ENCODE data around the gene PRR19. TPM values are rescaled to one million over a fixed set of nuclear protein-coding genes. Genes with fewer than 3 reads are reported as not detected.

Gene PRR19
- total RNA-seq, 4 donors from 2014 or later = 0.17 to 0.50 TPM; not detected in 2

DNA sequence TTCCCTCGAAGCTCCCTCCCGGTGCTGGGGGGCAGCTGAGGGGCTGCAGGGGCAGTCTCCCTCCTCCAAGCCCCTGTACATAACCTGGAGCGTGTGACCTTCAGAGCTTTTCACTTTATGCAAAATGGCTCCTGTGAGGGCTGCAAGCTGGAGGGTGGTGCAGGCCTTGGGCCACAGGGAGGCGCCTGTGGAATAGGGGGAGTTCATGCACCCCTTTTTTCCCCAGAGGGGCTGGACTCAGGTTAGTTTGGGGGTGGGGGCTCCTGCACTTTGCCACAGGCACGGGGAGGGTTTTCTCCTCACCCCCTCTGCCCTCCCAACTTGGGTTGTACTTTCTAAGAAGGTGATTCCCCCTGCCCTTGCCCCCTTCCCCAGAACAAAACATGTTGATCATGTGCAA is 6.6 kb upstream of the PRR19 start:
- H3K36me3 ChIP-seq = peaks cover 30 to 55% (median 53%) of the 10 kb centered on the region in 4 donors
- peaks cover 0 to 16% (median 9%) of the 10 kb centered on the region in 4 donors for H3K4me1 ChIP-seq
- peak overlapping the region in 1 of 4 donors; percentile 33 for H3K27ac ChIP-seq (replicated peaks in 1 of 4)
- WGBS = 66% methylated on average over 4 of the region's 5 CpGs
- H3K27me3 ChIP-seq = no peaks in the 10 kb centered on the region
- no peak for DNase-seq (ENCODE audit: extremely low spot score)
- intact Hi-C loops (cut with DNase I) = loop anchor here (5.0 kb wide), 1 partner anchor 48 kb away; no protein-coding TSS in a partner anchor
- no peak overlapping the region for H3K4me3 ChIP-seq
- TF ChIP-seq, protein P1, sequence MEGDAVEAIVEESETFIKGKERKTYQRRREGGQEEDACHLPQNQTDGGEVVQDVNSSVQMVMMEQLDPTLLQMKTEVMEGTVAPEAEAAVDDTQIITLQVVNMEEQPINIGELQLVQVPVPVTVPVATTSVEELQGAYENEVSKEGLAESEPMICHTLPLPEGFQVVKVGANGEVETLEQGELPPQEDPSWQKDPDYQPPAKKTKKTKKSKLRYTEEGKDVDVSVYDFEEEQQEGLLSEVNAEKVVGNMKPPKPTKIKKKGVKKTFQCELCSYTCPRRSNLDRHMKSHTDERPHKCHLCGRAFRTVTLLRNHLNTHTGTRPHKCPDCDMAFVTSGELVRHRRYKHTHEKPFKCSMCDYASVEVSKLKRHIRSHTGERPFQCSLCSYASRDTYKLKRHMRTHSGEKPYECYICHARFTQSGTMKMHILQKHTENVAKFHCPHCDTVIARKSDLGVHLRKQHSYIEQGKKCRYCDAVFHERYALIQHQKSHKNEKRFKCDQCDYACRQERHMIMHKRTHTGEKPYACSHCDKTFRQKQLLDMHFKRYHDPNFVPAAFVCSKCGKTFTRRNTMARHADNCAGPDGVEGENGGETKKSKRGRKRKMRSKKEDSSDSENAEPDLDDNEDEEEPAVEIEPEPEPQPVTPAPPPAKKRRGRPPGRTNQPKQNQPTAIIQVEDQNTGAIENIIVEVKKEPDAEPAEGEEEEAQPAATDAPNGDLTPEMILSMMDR (IDR thresholded peaks at IDR 0.05) = no peak
- TF ChIP-seq POLR2A (IDR thresholded peaks at IDR 0.05; ENCODE audit: low read depth) (no peak), POLR2AphosphoS5 (IDR thresholded peaks at IDR 0.05) (no peak), EP300 (IDR thresholded peaks at IDR 0.05) (no peak)
- no peaks in the 10 kb centered on the region for H3K9me3 ChIP-seq

DNA sequence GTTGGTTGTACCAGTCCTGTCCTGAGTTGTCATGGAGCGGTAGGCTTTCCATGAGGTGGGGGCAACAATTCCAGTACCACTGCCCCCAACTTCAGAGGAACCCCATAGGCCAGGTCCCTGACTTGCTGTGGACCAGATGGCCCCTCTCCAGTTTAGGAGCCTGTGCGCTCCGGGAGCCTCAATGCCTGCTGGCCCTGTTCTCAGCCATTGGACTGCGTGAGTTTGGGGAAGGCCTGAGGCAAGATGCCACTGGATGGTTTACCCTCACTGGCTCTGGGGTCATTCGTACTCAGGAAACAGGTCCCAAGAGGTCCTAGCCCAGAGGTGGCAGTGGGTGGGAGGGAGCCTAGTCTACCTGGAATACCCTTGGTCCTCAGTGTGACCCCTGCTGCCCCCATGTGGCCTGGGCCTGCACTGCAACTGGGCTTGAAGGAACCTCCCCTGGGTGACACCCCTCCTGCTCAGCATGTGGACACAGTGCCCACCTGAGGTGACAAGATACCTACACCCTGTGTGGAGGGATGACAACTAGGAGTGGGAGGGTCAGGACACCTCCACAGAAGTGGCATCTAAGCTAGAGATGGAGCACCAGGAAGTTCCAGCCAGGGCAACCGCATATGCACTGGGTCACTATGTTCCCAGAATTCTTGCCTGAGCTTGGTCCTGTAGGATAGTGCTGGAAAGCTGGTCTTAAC is 6.0 kb upstream of the PRR19 start:
- peak; percentile 95 for DNase-seq (ENCODE audit: extremely low spot score)
- H3K27me3 ChIP-seq = no peaks in the 10 kb centered on the region
- H3K36me3 ChIP-seq = peaks cover 27 to 49% (median 46%) of the 10 kb centered on the region in 4 donors
- H3K27ac ChIP-seq (replicated peaks in 1 of 4) = peak overlapping the region in 1 of 4 donors; percentile 33
- intact Hi-C loops (cut with DNase I) = loop anchor here (5.0 kb wide), 1 partner anchor 49 kb away; no protein-coding TSS in a partner anchor
- peak; percentile 48 to 58 for TF ChIP-seq POLR2AphosphoS5 (IDR thresholded peaks at IDR 0.05)
- no peak for TF ChIP-seq EP300 (IDR thresholded peaks at IDR 0.05)
- TF ChIP-seq POLR2A (IDR thresholded peaks at IDR 0.05; ENCODE audit: low read depth) = no peak
- TF ChIP-seq, protein P1 (IDR thresholded peaks at IDR 0.05) = peak; percentile 94 to 100 (median 95)
- WGBS = 87% methylated on average over 3 of the region's 6 CpGs
- H3K9me3 ChIP-seq = no peaks in the 10 kb centered on the region
- H3K4me3 ChIP-seq = no peak overlapping the region
- peaks cover 0 to 11% (median 7%) of the 10 kb centered on the region in 4 donors for H3K4me1 ChIP-seq

DNA sequence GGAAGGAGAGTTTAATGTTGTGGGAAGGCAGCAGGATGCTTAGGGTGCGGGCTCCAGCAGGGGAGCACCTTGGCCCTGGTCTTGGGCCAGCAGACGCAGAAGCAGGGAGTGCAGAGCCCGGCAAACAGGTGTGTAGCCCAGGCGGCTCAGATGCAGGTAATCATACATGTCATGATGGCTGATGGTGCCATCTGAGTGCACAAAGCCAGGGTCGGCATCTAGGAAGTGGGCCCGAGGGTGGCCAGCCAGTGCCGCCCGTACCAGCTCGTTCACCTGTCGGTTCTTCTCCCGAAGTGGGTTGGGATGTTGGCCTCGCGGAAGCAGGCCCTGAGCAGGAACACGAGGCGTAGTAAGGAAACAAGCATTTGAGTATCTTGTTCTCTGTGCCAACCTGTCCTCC is 4.9 kb upstream of the PRR19 start:
- 91% methylated on average over 13 of the region's 15 CpGs for WGBS
- H3K4me1 ChIP-seq = peaks cover 4 to 14% (median 11%) of the 10 kb centered on the region in 4 donors
- DNase-seq (ENCODE audit: extremely low spot score) = no peak
- H3K27ac ChIP-seq (replicated peaks in 1 of 4) = no peak overlapping the region
- H3K4me3 ChIP-seq = no peak overlapping the region
- H3K27me3 ChIP-seq = no peaks in the 10 kb centered on the region
- TF ChIP-seq EP300 (IDR thresholded peaks at IDR 0.05) (no peak), POLR2AphosphoS5 (IDR thresholded peaks at IDR 0.05) (no peak), POLR2A (IDR thresholded peaks at IDR 0.05; ENCODE audit: low read depth) (no peak)
- TF ChIP-seq, protein P1 (IDR thresholded peaks at IDR 0.05) = no peak
- peaks cover 27 to 38% (median 36%) of the 10 kb centered on the region in 4 donors for H3K36me3 ChIP-seq
- no peaks in the 10 kb centered on the region for H3K9me3 ChIP-seq
- intact Hi-C loops (cut with DNase I) = loop anchor here (5.0 kb wide), 1 partner anchor 50 kb away; no protein-coding TSS in a partner anchor

DNA sequence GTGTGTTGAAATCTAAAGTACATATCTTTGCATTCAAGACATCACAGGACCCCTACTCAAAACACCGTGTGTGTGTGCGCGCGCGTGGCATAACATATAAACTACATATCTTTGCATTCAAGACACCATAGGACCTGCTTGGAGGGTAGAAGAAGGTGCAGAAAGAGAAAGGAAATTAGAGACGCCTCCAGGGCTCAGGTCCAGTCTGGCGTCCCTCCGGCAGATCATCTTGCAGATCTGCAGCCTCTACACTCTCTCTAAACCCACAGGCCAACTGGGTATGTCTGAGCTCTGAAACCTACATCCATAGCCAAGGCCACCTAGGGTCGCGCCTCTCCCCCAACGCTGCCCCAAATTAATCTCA is 1.2 kb downstream of the PRR19 start:
- no peaks in the 10 kb centered on the region for H3K27me3 ChIP-seq
- peak overlapping the region in 3 of 4 donors; percentile 48 to 76 (median 73) for H3K27ac ChIP-seq (replicated peaks in 1 of 4)
- H3K36me3 ChIP-seq = no peaks in the 10 kb centered on the region
- intact Hi-C loops (cut with DNase I) = no loop called here
- no peaks in the 10 kb centered on the region for H3K9me3 ChIP-seq
- no peak for TF ChIP-seq EP300 (IDR thresholded peaks at IDR 0.05)
- TF ChIP-seq, protein P1 (IDR thresholded peaks at IDR 0.05) = no peak
- no peak for TF ChIP-seq POLR2AphosphoS5 (IDR thresholded peaks at IDR 0.05)
- TF ChIP-seq POLR2A (IDR thresholded peaks at IDR 0.05; ENCODE audit: low read depth) = no peak
- 66% methylated on average over 11 of the region's 11 CpGs for WGBS
- DNase-seq (ENCODE audit: extremely low spot score) = no peak
- peaks cover 5 to 23% (median 20%) of the 10 kb centered on the region in 4 donors for H3K4me1 ChIP-seq
- peak overlapping the region; percentile 60 to 64 (median 62) for H3K4me3 ChIP-seq
